GM23338 (cell line): ENCODE measurements around the gene FTCD. TPM values are rescaled to one million over a fixed set of nuclear protein-coding genes. Genes with fewer than 3 reads are reported as not detected.

Experiments used
- ATAC-seq: fragments of 200-7000 bp; cut with Tn5 transposase; 3 replicates; pipeline ENCODE4 v1.9.1; 2020
- DNase-seq: peaks from one replicate; pipeline ENCODE4 v3.0.0-alpha.2; 2015; ENCODE audit warnings: low spot score
- H2AFZ ChIP-seq: fragments of 200-600 bp; sonication (generic); 2 replicates; pipeline ENCODE4 v1.8.0; 2016; ENCODE audit warnings: antibody characterized with exemption, mild to moderate bottlenecking, moderate library complexity
- H3F3A ChIP-seq: fragments of 200-600 bp; sonication (generic); replicated peaks from 2 replicates; pipeline ENCODE4 v1.8.0; 2017; ENCODE audit warnings: antibody characterized with exemption, mixed run types, low read depth
- H3K27ac ChIP-seq: fragments of 200-600 bp; sonication (generic); 2 replicates; pipeline ENCODE4 v1.6.1; 2016; ENCODE audit warnings: low read depth
- H3K27me3 ChIP-seq: fragments of 200-600 bp; sonication (generic); 2 replicates; pipeline ENCODE4 v1.8.0; 2016; ENCODE audit warnings: mild to moderate bottlenecking, mixed run types, moderate library complexity; ENCODE audit not compliant: insufficient read depth
- H3K36me3 ChIP-seq: fragments of 200-600 bp; sonication (generic); 2 replicates; pipeline ENCODE4 v1.8.0; 2016; ENCODE audit warnings: mild to moderate bottlenecking; ENCODE audit not compliant: insufficient read depth
- H3K4me1 ChIP-seq: fragments of 200-600 bp; sonication (generic); 2 replicates; pipeline ENCODE4 v1.8.0; 2016; ENCODE audit warnings: mild to moderate bottlenecking, moderate library complexity; ENCODE audit not compliant: insufficient read depth
- H3K4me2 ChIP-seq: fragments of 200-600 bp; sonication (generic); 2 replicates; pipeline ENCODE4 v1.7.1; 2017; ENCODE audit warnings: mixed run types
- H3K4me3 ChIP-seq: fragments of 200-600 bp; sonication (generic); 2 replicates; pipeline ENCODE4 v1.6.1; 2016; ENCODE audit warnings: mixed run types
- H3K79me2 ChIP-seq: fragments of 200-600 bp; sonication (generic); replicated peaks from 2 replicates; pipeline ENCODE4 v1.8.0; 2017; ENCODE audit warnings: mild to moderate bottlenecking; ENCODE audit not compliant: insufficient read depth
- H3K9me2 ChIP-seq: fragments of 200-600 bp; sonication (generic); 2 replicates; pipeline ENCODE4 v1.8.0; 2017; ENCODE audit not compliant: insufficient read depth
- H4K20me1 ChIP-seq: fragments of 200-600 bp; sonication (generic); replicated peaks from 2 replicates; pipeline ENCODE4 v1.8.0; 2017; ENCODE audit warnings: mild to moderate bottlenecking; ENCODE audit not compliant: insufficient read depth
- H3K27ac Mint-ChIP-seq: 2 replicates; pipeline ENCODE4 v1.8.0; 2020; ENCODE audit warnings: inconsistent platforms, mild to moderate bottlenecking, moderate library complexity, mixed read lengths
- H3K27me3 Mint-ChIP-seq: 3 replicates; pipeline ENCODE4 v1.8.0; 2022; ENCODE audit warnings: low read depth, mild to moderate bottlenecking, moderate library complexity, mixed read lengths, inconsistent platforms; ENCODE audit not compliant: insufficient read depth, poor library complexity
- H3K36me3 Mint-ChIP-seq: 3 replicates; pipeline ENCODE4 v1.8.0; 2021; ENCODE audit warnings: low read depth, mild to moderate bottlenecking, inconsistent platforms, moderate library complexity, mixed read lengths
- H3K4me1 Mint-ChIP-seq: 3 replicates; pipeline ENCODE4 v1.8.0; 2020; ENCODE audit warnings: mild to moderate bottlenecking, inconsistent platforms, mixed read lengths
- H3K4me3 Mint-ChIP-seq: 3 replicates; pipeline ENCODE4 v1.8.0; 2021; ENCODE audit warnings: moderate library complexity, mild to moderate bottlenecking, inconsistent platforms, mixed read lengths
- H3K9me3 Mint-ChIP-seq: 3 replicates; pipeline ENCODE4 v1.8.0; 2020; ENCODE audit warnings: moderate library complexity, mild to moderate bottlenecking, inconsistent platforms, mixed read lengths
- CREB1 ChIP-seq: fragments of 250-450 bp; sonication (Bioruptor Pico); IDR thresholded peaks from 2 replicates; pipeline ENCODE4 v1.5.0; 2020; ENCODE audit warnings: low read depth, mild to moderate bottlenecking, moderate library complexity
- CTCF ChIP-seq, 2 experiments: fragments of 200-600 bp in 1 of 2; sonication (generic) in 1 of 2; conservative IDR thresholded peaks; 2 replicates each; pipeline versions ENCODE4 v1.5.1 to v1.6.1; 2016 to 2017; ENCODE audit warnings: antibody characterized with exemption in 2 of 2, low read depth in 2 of 2, mild to moderate bottlenecking in 2 of 2, moderate library complexity in 1 of 2
- EZH2phosphoT487 ChIP-seq: fragments of 200-600 bp; sonication (generic); IDR thresholded peaks from one replicate; pipeline ENCODE4 v1.8.1; 2018; ENCODE audit warnings: antibody characterized with exemption; ENCODE audit not compliant: unreplicated experiment
- ZNF114 ChIP-seq: fragments of 250-450 bp; sonication (Bioruptor Pico); IDR thresholded peaks from 2 replicates; pipeline ENCODE4 v1.5.0; 2020; ENCODE audit warnings: mild to moderate bottlenecking, moderate library complexity
- polyA plus RNA-seq: library from polyadenylated mRNA; unstranded; fragments of >200 nt; fragmentation: Nextera tagmentation; extraction: Ambion mirVana; gene quantifications from 2 replicates; pipeline ENCODE4 v1.2.1, GENCODE V29; 2016
- total RNA-seq: library from RNA; depleted of rRNA; stranded (reverse); fragments of >200 nt; shearing (Covaris generic); gene quantifications from 2 replicates; pipeline ENCODE4 v1.2.3, GENCODE V29; 2014
- TF ChIP-seq, protein P1 (sequence below): IDR thresholded peaks from 2 replicates; pipeline ENCODE4 v1.6.1; 2016; ENCODE audit warnings: antibody characterized with exemption
- TF ChIP-seq, protein P2 (sequence below): IDR thresholded peaks from one replicate; pipeline ENCODE4 v1.6.1; 2018; ENCODE audit warnings: antibody characterized with exemption; ENCODE audit not compliant: unreplicated experiment

The FTCD gene
- total and polyA plus RNA-seq, 2 experiments from 2014 or later = 0.90 to 2.3 TPM

DNA sequence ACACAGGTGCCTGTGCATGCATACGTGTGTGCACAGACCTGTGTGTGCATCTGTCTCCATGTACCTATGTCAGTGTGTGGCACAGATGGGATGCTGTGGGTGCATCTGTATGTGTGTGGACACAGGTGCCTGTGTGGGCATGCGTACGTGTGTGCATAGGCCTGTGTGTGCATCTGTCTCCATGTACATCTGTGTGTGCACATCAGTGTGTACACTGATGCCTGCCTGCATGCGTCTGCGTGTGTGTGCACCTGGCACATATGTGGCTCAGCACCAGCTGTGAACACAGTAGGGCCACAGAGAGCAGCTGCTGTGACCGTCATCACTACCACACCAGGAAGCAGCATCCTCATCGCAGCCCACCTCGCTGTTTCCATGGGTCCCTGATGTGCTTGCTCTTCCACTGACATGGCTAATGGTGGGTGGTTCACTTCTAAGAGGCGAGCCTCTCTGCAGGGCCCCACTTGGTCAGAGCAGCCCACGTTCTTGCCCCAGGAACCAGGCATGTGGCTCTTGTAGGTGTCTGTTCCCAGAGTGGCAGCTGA is 38.5 kb upstream of the FTCD start:
- no peak for TF ChIP-seq CTCF (conservative IDR thresholded peaks at IDR 0.05; ENCODE audit: low read depth in 2 of 2)
- TF ChIP-seq, protein P1, sequence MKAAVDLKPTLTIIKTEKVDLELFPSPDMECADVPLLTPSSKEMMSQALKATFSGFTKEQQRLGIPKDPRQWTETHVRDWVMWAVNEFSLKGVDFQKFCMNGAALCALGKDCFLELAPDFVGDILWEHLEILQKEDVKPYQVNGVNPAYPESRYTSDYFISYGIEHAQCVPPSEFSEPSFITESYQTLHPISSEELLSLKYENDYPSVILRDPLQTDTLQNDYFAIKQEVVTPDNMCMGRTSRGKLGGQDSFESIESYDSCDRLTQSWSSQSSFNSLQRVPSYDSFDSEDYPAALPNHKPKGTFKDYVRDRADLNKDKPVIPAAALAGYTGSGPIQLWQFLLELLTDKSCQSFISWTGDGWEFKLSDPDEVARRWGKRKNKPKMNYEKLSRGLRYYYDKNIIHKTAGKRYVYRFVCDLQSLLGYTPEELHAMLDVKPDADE = no peak
- no peak for TF ChIP-seq CREB1 (CRISPR knock-in tag)
- no peak for TF ChIP-seq EZH2phosphoT487
- no peak for TF ChIP-seq ZNF114 (CRISPR knock-in tag)
- TF ChIP-seq, protein P2, sequence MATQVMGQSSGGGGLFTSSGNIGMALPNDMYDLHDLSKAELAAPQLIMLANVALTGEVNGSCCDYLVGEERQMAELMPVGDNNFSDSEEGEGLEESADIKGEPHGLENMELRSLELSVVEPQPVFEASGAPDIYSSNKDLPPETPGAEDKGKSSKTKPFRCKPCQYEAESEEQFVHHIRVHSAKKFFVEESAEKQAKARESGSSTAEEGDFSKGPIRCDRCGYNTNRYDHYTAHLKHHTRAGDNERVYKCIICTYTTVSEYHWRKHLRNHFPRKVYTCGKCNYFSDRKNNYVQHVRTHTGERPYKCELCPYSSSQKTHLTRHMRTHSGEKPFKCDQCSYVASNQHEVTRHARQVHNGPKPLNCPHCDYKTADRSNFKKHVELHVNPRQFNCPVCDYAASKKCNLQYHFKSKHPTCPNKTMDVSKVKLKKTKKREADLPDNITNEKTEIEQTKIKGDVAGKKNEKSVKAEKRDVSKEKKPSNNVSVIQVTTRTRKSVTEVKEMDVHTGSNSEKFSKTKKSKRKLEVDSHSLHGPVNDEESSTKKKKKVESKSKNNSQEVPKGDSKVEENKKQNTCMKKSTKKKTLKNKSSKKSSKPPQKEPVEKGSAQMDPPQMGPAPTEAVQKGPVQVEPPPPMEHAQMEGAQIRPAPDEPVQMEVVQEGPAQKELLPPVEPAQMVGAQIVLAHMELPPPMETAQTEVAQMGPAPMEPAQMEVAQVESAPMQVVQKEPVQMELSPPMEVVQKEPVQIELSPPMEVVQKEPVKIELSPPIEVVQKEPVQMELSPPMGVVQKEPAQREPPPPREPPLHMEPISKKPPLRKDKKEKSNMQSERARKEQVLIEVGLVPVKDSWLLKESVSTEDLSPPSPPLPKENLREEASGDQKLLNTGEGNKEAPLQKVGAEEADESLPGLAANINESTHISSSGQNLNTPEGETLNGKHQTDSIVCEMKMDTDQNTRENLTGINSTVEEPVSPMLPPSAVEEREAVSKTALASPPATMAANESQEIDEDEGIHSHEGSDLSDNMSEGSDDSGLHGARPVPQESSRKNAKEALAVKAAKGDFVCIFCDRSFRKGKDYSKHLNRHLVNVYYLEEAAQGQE = no peak
- Histone ChIP-seq H3K79me2 (peaks cover 12% of the 10 kb centered on the region), H3K27ac (no peak overlapping the region), H4K20me1 (peaks cover 7% of the 10 kb centered on the region), H3K27me3 (no peaks in the 10 kb centered on the region), H3K9me2 (no peaks in the 10 kb centered on the region), H3K4me1 (peaks cover 3% of the 10 kb centered on the region; the same call in 1 of the 2 replicates), H3F3A (peaks cover 8% of the 10 kb centered on the region), H3K4me3 (no peak overlapping the region), H3K4me2 (no peak overlapping the region), H3K36me3 (peaks cover 11% of the 10 kb centered on the region; the same call in 1 of the 2 replicates), H2AFZ (no peak overlapping the region)
- H3K4me1 Mint-ChIP-seq = peaks cover 3% of the 10 kb centered on the region; the same call in 2 of the 3 replicates
- ATAC-seq (no peak), DNase-seq (no peak)
- H3K4me3 Mint-ChIP-seq = no peak overlapping the region
- peak overlapping the region; percentile 67 for H3K27ac Mint-ChIP-seq
- H3K27me3 Mint-ChIP-seq = peaks cover 7% of the 10 kb centered on the region
- no peaks in the 10 kb centered on the region for H3K9me3 Mint-ChIP-seq
- peaks cover 58% of the 10 kb centered on the region for H3K36me3 Mint-ChIP-seq
